ENCODE data around the gene JRKL.

JRKL gene

DNA sequence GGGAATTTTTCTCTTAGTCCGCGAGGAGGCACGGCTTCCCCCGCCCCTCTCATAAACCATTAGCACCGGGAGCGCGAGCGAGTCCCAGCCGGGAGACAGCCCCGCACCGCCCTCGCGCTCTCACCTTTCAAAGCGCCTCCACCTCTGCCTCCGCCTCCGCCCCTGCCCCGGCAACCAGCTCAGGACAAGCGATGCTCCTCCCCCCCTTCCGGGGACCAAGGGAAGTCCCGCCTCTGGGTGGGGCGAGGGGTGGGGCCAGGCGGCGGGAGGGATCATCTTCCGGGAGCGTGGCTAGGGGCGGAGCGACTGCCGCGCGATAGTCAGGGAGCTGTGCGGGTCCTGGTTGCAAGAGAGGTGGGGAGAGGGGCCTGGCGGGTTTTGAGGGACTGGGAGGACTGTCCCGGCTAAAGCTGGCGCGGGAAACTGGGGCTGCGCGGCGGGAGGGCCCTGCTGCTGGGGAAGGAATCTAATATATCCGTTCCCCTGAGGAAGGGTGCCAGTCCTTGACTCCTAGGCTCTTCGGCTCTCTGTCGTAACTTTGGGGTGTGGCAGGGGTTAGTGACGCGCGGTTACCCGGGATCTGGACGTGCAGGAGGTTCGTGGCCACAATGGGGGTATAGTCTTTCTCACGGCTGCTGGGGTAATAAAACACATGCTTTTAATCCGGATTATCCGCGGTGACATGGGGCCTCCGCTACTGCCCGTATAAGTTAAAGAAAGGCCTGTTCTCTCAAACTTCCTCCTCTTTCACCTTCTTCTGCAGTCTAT lies at the start of gene JRKL, which contains the start of gene CCDC82:
JRKL (plus strand) TSS at position 294 of the 768 bp plus-strand sequence. CDS start 637 bp downstream, outside the sequence.
CCDC82 (minus strand) TSS at position 193 of the 768 bp plus-strand sequence. CDS start 5,165 bp downstream, outside the sequence.
- peak; percentile 71 for DNase-seq

DNA sequence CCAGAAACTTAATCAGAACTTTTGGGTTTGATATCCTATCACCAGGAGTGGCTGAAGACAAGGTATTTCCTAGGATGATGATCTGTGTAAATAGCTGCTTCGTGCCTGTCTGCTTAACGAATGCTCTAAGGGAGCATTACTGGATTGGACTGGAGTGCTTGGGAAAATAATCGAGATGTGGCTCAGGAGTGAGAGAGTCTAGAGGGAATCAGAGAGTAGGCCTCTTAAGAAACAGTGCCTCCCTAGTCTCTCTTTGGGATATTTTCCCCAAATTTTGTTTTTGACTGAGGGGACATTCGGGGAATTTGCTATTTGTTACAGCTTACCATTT lies 49.3 kb upstream of the JRKL start:
- no peak for DNase-seq

DNA sequence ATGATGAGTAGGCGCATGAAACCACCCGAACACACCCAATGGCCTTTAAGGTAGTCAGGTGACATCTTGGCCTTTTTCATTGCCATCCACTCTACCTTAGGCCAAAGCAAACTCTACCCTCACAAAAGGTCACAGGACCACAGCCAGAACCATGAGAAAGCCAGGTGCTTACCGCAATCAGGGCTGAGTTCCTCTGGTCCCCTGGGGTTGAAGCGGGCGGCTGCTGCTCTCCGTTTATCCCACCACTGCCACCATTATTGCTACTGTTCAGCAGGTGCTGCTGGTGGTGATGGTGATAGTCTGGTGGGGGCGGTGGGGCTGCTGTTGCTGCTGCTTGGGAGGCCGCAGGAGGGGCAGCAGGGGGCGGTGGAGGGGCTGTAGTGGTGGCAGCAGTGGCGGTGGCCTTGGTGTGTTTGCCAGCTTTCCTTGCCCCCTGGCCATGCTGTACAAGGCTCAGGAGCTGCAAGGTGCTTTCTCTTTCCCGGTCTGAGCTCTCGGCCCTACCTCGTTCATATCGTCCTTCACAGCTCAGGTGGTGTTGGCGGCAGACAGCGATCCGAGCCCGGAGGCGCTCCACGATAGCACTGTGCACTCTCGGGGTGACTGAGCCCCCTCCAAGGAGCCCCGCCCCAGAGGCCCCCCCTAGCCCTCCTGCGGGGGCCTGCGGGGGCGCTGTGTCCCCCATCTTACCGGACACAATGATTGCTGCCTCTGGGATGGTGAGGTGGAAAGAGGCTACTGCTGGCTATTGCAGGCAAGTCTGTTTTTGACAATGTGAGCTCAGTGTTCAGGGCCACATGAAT lies 48.4 kb upstream of the JRKL start:
- DNase-seq: no peak

DNA sequence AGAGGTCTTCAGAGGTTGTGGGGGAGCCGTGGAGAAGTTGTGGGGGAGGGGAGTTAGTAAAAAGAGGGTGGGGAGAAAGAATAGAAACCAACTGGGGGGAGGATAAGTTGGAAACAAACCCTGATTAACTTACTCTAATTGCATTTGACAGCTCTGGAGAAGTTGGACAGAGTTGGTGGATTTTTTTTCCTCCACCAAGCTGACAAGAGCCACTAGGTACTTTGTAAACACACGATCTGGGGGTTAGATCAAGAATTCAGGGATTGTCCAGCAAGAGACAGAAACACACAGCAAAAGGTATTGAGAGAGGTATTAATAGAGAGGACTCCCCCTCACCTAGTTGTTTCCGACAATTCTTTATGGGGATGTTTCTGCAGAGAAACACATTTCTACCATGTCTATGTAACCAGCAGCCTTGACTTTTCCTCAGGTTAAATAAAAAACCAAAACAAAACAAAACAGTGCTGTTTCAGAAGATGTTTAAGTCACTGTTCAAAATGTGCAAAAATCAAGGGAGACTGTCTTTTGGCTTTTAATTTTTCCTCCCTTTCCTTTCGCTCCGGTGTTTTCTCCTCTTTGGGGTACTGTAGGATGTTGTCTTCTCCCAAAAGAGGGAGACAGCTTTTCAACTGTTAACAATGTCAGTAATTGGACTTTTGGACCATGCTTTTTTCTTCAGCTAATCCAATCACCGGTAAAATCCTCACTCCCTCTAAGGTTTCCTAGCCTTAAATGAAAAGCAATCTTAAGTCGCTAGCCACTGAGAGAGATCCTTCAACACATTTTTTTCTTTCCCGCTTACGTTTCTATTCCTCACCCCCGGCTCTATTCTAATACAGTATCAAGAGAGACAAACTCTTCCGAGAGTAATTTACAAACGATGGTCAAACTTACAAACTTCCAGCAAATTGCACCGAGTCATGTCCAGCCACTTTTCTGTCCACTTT lies 47.5 kb upstream of the JRKL start:
- peak; percentile 27 for DNase-seq

DNA sequence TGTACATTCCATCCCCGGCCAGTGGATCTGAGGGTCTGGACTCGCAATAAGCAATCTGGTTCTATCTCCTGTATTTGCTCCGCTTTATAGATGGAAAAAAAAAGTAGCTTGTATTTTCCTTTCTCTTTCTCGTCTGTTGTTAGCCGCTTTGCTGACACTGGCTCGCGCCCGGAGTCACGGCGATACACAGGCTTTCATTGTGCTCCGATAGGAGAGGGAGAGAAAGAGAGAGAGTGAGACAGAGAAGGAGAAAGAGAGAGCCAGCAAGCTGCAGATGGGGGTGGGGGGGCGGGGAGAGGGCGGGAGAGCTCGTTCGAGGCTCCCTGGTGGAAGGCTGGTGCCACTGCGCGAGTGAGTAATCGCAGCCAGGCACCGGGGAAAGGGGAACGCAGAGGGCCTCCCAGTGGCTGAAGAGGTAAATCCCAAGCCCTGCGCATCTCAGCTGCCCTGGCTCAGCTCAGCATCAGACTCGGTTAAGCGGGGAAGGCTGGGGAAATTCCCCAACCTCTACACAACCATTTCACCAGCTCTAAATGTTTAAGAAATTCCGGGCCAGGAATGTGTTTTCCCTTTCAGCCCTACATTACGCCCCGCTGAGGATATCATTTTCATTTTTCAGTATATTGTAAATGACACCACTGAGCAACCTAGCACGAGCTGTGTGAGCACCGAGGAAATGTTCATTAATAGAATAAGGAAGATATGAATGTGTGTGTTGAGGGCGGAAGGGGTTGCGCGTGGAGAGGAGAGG lies 46.7 kb upstream of the JRKL start, which contains the start of gene MAML2:
MAML2 (minus strand) TSS at position 235 of the 751 bp plus-strand sequence. CDS start 1,300 bp downstream, outside the sequence.
- peak; percentile 54 for DNase-seq

GRCh38 chr11:96356848-96357247 lies 33.0 kb upstream of the JRKL start:
- no peak for DNase-seq

DNA sequence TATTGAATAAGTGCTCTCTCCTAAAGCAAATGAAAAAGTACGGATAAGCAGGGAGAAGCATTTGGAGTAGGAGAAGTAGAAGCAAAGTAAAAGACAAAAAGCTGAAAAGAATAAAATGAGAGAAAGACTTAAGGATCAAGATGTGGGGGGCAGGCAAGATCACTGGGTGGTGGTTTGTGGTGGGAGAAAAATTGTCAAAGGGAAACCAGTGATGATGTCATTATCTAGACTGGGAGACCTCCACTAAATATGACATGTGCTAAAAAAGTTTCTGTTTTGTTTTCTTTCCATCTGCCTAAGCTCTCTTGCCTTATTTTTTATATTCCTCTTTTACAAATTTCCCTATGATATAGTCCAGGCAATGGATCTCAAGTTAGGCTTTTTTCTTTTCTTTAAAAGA lies 32.0 kb upstream of the JRKL start:
- no peak for DNase-seq

GRCh38 chr11:96358321-96358720 lies 31.5 kb upstream of the JRKL start:
- no peak for DNase-seq

GRCh38 chr11:96361778-96362177 lies 28.0 kb upstream of the JRKL start:
- DNase-seq: no peak

GRCh38 chr11:96365493-96365892 lies 24.3 kb upstream of the JRKL start:
- DNase-seq: no peak

DNA sequence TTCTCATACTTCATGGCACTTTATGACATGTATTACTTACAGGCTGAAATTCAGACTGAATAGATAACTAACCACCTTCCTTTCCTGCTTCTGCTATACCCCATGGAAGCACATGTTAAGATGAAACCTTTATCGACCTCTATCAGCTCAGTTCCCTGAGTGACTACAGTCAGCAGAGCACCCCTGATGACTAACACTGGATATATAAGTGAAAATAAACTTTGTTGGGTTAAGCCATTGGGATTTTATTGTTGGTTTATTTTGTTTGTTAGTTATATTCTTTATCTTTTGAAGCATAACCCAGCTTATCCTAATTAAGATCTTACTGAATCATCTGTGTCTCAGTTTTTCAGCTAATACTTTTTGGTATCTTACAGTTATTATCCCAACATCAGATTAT lies 23.8 kb upstream of the JRKL start:
- DNase-seq: no peak

DNA sequence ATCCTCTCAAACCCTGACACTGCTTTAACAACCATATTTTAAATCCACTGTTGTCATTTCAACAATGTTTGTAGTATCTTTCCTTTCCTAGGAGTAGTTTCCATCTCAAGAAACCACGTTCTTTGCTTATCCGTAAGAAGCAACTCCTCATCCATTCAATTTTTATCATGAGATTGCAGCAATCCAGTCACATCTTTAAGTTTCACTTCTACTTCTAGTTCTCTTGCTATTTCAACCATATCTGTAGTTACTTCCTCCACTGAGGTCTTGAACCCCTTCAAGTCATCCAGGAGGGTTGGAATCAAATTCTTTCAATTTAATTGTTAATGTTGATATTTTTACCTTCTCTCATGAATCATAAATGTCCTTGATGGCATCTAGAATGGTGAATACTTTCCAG lies 22.5 kb upstream of the JRKL start:
- no peak for DNase-seq

DNA sequence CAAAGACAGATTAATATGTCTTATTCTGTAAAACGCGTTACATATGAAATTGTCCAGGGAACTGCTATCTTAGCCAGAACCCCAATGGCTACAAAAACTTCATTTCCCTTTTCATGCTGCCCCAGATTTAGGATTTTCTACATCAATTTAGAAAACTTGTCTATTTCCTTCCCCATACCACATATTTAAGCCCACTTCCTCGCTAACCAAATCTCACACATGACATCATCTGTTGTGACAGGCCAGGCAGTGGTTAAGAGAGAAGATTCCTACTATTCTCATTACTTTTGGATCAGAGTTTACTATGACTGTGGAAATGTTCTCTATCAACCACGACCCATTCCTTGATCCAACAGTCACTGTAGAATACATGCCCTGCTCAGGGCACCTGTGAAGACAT lies 16.0 kb upstream of the JRKL start:
- DNase-seq: no peak

GRCh38 chr11:96376796-96377195 lies 13.0 kb upstream of the JRKL start:
- no peak for DNase-seq

DNA sequence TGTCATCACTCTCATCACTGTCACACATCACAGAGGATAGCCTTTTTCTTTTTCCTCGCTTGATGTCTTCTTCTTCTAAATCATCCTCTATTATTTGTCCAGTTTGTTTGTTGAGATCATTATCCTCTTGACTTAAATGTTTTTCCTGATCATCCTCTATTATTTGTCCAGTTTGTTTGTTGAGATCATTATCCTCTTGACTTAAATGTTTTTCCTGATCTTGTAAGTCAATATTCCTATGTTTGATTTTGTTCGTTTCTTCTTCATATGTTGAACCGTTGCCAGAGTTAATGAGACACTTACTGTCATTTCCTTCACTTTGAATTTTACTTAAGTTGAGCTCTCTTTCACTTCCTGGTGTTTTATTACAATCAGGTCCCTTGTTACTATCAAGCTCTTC lies 5.7 kb upstream of the JRKL start:
- DNase-seq: peak; percentile 86

- DNase-seq: no peak
Observed at GRCh38 chr11:96385187-96385586, 4.6 kb upstream of the JRKL start.

DNA sequence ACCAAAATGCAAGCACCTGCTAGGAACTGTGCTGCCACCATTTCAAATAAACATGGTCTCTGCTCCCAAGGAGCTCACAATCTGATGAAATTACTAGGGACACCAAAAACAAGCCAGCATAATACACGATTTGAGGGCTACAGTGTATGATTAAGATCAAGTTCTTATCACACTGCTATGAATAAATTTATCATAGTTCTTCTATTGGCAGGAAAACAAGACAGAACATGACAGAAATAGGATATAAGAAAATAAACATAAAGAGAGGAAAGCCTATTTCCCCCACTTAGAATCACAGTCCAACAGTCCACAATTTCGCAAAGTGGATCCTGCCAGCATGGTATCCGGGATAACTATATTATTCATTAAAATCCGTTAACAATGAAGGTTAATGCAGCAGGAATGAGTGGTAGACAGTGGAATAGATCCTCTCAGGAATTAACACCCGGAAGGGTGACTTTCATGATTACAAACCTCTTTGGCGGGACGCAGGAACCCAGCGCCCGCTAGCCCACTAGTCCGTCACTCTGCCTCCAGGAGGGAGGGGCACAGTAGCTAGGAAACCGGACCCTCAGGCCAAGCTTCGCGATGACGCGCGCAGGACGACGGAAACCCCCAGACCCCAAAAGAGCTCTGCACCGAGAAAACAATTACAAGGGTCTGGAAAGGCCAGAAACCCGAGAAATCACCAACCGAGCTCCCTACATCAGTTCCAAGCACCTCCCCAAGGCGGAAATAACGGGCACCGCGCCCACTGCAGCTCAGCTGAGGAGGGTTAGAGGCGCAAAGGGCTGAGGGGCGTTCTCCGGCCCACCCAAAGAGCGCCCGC lies 708 bp upstream of the JRKL start:
- DNase-seq: no peak

GRCh38 chr11:96390488-96390792 lies 627 bp downstream of the JRKL start:
- no peak for DNase-seq

GRCh38 chr11:96391698-96392307 lies 2.0 kb downstream of the JRKL start:
- no peak for DNase-seq

DNA sequence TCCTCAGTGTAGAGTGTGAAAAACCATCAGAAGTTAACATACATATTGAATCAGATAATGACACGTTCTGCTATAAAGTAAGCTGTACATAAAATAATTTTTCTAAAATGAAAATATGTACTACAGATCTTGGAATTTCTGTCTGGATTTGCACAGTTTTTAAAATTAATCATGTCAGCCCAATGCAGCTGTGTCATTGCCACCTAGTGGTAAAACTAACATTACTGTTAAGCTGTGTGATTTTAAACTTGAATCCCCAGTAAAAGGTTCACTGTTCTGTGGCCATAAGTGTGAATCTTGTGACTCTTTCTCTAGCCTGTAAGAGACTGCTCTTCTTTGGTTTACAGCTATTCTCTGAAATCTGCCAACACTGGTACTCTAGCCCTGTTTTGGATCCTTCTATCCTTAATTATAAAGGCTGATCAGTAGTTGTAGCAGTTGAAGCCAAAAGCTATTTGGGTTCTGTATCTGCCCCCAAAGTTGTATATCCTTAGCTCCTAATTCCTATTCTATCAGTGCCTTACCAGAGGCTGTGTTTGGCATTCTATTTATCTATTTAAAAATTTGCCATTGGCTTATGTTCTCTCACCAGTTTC lies 4.0 kb downstream of the JRKL start:
- DNase-seq: no peak

- DNase-seq: no peak
Observed at GRCh38 chr11:96394773-96395172, 5.0 kb downstream of the JRKL start.

Measured in NCI-H510A treated with DMSO at 0.1 percent for 48 hours (cell line).